Calu3 (cell line): ENCODE results near the gene PSAPL1. TPM values are rescaled to one million over a fixed set of nuclear protein-coding genes. Genes with fewer than 3 reads are reported as not detected.

Experiments used
- BruUV-seq: library from RNA; stranded (reverse); fragments of 400-500 nt; replicated peaks from 2 replicates; lab custom pipeline; 2021; lab: Mats Ljungman, UMichigan
- CTCF ChIA-PET: fragments of 300-600 bp; sonication (Branson Sonifier 250); formaldehyde crosslinking; loops from one replicate; lab custom pipeline; 2022; ENCODE audit warnings: antibody characterized with exemption; lab: Charles Lee
- DNase-seq: peaks from one replicate; pipeline ENCODE4 v3.0.0; 2022
- H3K27ac Mint-ChIP-seq: one replicate; pipeline ENCODE4 v1.8.0; 2022; ENCODE audit warnings: mixed read lengths; ENCODE audit not compliant: unreplicated experiment
- H3K27me3 Mint-ChIP-seq: one replicate; pipeline ENCODE4 v1.8.0; 2022; ENCODE audit warnings: mixed read lengths; ENCODE audit not compliant: unreplicated experiment
- H3K36me3 Mint-ChIP-seq: one replicate; pipeline ENCODE4 v1.8.0; 2022; ENCODE audit warnings: mild to moderate bottlenecking, moderate library complexity, mixed read lengths; ENCODE audit not compliant: insufficient read depth, unreplicated experiment
- H3K4me1 Mint-ChIP-seq: one replicate; pipeline ENCODE4 v1.8.0; 2022; ENCODE audit warnings: mild to moderate bottlenecking, low read depth, mixed read lengths; ENCODE audit not compliant: unreplicated experiment
- H3K4me3 Mint-ChIP-seq: one replicate; pipeline ENCODE4 v1.8.0; 2022; ENCODE audit warnings: mild to moderate bottlenecking, low read depth, moderate library complexity, mixed read lengths; ENCODE audit not compliant: unreplicated experiment
- H3K9me3 Mint-ChIP-seq: one replicate; pipeline ENCODE4 v1.8.0; 2022; ENCODE audit warnings: low read depth, mixed read lengths; ENCODE audit not compliant: unreplicated experiment
- intact Hi-C: fragments of 100-400 bp; cut with micrococcal nuclease; formaldehyde crosslinking; loops from one replicate; pipeline ENCODE4 v1.10.0; 2022; ENCODE audit not compliant: unreplicated experiment
- total RNA-seq: library from RNA; stranded (reverse); gene quantifications from 2 replicates; pipeline ENCODE4 v1.2.3, GENCODE V29; 2022
- TF ChIP-seq, protein P1 (sequence below): fragments of 200-600 bp; IDR thresholded peaks from one replicate; pipeline ENCODE4 v1.8.0; 2022; ENCODE audit warnings: antibody characterized with exemption; ENCODE audit not compliant: unreplicated experiment

The PSAPL1 gene
- total RNA-seq, 1 experiment from 2014 or later, result not detected

- no peak for DNase-seq
- CTCF ChIA-PET, result no interaction called here
- Mint-ChIP-seq H3K27me3 (peaks cover 42% of the 10 kb centered on the region), H3K36me3 (peaks cover 5% of the 10 kb centered on the region), H3K4me3 (no peak overlapping the region), H3K4me1 (peaks cover 7% of the 10 kb centered on the region), H3K27ac (no peak overlapping the region), H3K9me3 (no peaks in the 10 kb centered on the region)
- intact Hi-C loops, result no loop called here
- TF ChIP-seq, protein P1, sequence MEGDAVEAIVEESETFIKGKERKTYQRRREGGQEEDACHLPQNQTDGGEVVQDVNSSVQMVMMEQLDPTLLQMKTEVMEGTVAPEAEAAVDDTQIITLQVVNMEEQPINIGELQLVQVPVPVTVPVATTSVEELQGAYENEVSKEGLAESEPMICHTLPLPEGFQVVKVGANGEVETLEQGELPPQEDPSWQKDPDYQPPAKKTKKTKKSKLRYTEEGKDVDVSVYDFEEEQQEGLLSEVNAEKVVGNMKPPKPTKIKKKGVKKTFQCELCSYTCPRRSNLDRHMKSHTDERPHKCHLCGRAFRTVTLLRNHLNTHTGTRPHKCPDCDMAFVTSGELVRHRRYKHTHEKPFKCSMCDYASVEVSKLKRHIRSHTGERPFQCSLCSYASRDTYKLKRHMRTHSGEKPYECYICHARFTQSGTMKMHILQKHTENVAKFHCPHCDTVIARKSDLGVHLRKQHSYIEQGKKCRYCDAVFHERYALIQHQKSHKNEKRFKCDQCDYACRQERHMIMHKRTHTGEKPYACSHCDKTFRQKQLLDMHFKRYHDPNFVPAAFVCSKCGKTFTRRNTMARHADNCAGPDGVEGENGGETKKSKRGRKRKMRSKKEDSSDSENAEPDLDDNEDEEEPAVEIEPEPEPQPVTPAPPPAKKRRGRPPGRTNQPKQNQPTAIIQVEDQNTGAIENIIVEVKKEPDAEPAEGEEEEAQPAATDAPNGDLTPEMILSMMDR, result no peak
- BruUV-seq, result no TSS peak
Observed at GRCh38 chr4:7418131-7418943, 16.4 kb downstream of the PSAPL1 start.

DNA sequence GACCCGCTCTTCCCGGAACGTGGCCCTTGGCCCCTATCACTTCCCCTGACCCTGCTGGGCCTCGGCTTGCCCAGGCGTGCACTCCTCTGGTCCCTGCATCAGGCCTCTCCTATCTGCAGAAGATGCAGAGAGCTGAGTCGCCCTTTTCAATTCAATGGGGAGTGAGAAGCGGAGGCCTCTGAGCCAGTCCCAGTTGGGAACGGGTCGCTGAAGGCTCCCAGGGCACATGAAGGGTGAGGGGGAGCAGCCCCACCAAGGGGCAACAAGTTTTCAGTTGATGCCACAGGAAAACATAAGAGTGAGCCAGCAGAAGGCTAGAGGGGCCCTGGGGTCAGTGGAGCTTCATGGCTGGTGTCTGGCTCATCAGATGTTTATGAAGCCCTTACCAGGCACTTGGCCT is 17.1 kb downstream of the PSAPL1 start:
- Mint-ChIP-seq H3K27me3 (peaks cover 38% of the 10 kb centered on the region), H3K4me1 (peaks cover 7% of the 10 kb centered on the region), H3K36me3 (peaks cover 5% of the 10 kb centered on the region), H3K9me3 (no peaks in the 10 kb centered on the region), H3K27ac (no peak overlapping the region), H3K4me3 (no peak overlapping the region)
- BruUV-seq, result no TSS peak
- TF ChIP-seq, protein P1, result no peak
- CTCF ChIA-PET, result no interaction called here
- no peak for DNase-seq
- intact Hi-C loops, result no loop called here

DNA sequence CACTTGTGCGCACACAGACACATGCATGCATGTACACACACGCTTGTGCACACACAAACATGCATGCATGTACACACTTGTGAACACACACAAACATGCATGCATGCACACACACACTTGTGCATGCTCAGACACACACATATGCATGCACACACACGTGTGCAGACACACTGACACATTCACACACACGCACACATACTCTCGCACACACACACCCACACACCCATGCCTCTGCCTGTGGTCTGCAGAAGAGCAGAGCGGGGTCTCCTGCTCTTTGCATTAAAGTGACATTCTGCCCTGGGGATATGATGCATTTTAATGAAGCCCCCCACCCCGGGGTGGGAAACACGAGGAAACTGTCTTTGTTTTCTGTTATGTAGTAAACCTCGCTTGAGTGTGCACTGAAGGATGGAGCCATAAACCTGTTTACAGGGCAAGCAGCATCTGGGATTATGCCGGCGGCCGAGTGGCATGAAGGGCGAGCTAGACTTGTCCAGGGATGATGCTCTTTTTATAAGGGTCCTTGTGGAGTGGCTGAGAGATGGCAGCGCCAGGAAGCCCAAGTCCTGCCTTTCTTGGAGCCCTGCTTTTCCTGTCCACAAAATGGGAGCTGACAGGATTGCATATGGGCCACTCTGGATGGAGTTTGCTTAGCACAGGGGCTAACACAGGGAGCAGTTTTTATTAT is 17.8 kb downstream of the PSAPL1 start:
- Mint-ChIP-seq H3K9me3 (no peaks in the 10 kb centered on the region), H3K27me3 (peaks cover 37% of the 10 kb centered on the region), H3K4me1 (peaks cover 7% of the 10 kb centered on the region), H3K36me3 (peaks cover 5% of the 10 kb centered on the region), H3K27ac (no peak overlapping the region), H3K4me3 (no peak overlapping the region)
- DNase-seq, result no peak
- no TSS peak for BruUV-seq
- TF ChIP-seq, protein P1, result no peak
- intact Hi-C loops, result no loop called here
- CTCF ChIA-PET, result no interaction called here

DNA sequence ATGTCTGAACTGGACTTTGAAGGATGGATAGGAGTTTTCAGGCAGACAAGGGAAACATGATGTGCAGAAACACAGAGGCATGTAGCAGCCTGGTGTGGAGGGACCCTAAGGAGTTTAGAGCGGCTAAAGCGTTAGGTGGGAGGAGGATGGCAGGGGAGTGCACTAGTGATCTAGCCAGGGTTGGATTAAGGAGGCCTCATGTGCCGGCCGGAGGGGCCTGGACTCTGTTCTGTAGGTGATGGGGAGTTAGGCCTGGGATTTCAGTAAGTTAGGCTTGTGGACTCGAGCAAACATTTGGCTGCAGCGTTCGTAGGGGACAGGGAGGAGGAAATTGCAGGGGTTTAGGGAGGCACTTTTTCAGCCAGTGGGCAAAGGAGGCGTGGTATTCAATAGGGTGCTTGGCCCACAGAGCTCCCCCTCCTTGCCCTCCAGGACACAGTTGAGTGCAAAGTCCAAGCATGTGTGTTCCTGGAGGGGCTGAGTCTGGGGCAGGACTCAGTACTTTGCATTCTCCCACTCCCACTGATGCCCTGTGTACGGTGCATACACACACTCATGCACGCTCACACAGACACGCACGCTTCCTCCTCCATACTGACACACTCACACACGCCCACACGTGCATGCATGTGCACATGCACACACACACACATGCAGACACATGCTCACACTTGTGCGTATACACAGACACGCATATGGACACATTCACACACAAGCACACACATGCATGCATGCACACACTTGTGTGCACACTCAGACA is 18.6 kb downstream of the PSAPL1 start:
- Mint-ChIP-seq H3K27me3 (peaks cover 45% of the 10 kb centered on the region), H3K9me3 (peaks cover 3% of the 10 kb centered on the region), H3K27ac (no peak overlapping the region), H3K36me3 (peaks cover 5% of the 10 kb centered on the region), H3K4me3 (no peak overlapping the region), H3K4me1 (peaks cover 7% of the 10 kb centered on the region)
- TF ChIP-seq, protein P1, result no peak
- BruUV-seq, result no TSS peak
- CTCF ChIA-PET, result no interaction called here
- no peak for DNase-seq
- intact Hi-C loops, result no loop called here
